H1 (cell line): ENCODE measurements around the gene CDK5RAP3. TPM values are rescaled to one million over a fixed set of nuclear protein-coding genes. Genes with fewer than 3 reads are reported as not detected.
A peak's percentile ranks its signal among the peaks of the same experiment; 100 is the strongest.

ENCODE experiments used
- CBX8 ChIP-seq: fragments of 300-800, 300-1000 bp; sonication (generic); IDR thresholded peaks from 2 replicates; pipeline ENCODE4 v1.7.1; 2016; ENCODE audit warnings: low read depth, low read length, borderline replicate concordance
- CEBPB ChIP-seq: IDR thresholded peaks from 2 replicates; pipeline ENCODE4 v1.6.1; 2012; ENCODE audit warnings: low read depth, low read length
- CHD1 ChIP-seq: IDR thresholded peaks from 2 replicates; pipeline ENCODE4 v1.6.1; 2012; ENCODE audit warnings: low read depth, low read length, improper control_type of control experiment
- GTF2F1 ChIP-seq: IDR thresholded peaks from 2 replicates; pipeline ENCODE4 v1.6.1; 2012; ENCODE audit warnings: low read depth, low read length, improper control_type of control experiment, borderline replicate concordance
- HDAC2 ChIP-seq, 2 experiments: fragments of 300-600 bp in 1 of 2; sonication (generic) in 1 of 2; IDR thresholded peaks; 2 replicates each; pipeline ENCODE4 v1.6.1; 2011 to 2012; ENCODE audit warnings: low read depth in 2 of 2, low read length in 2 of 2, mild to moderate bottlenecking in 2 of 2, moderate library complexity in 2 of 2, borderline replicate concordance in 1 of 2, inconsistent platforms in 1 of 2
- HDAC6 ChIP-seq: IDR thresholded peaks from one replicate; pipeline ENCODE4 v1.7.1; 2012; ENCODE audit warnings: low read depth, mild to moderate bottlenecking, inconsistent platforms, low read length, moderate library complexity
- JUND ChIP-seq: IDR thresholded peaks from 2 replicates; pipeline ENCODE4 v1.6.1; 2011; ENCODE audit warnings: mild to moderate bottlenecking, improper control_type of control experiment, low read length
- KDM1A ChIP-seq: fragments of 200-600, 300-600 bp; sonication (generic); IDR thresholded peaks from 2 replicates; pipeline ENCODE4 v1.7.1; 2016; ENCODE audit warnings: mild to moderate bottlenecking, low read length, borderline replicate concordance
- KDM4A ChIP-seq: IDR thresholded peaks from one replicate; pipeline ENCODE4 v1.7.1; 2012; ENCODE audit warnings: low read depth, mild to moderate bottlenecking, moderate library complexity, low read length, inconsistent platforms; ENCODE audit not compliant: severe bottlenecking
- KDM5A ChIP-seq: fragments of 200-600 bp; IDR thresholded peaks from 2 replicates; pipeline ENCODE4 v1.7.1; 2012; ENCODE audit warnings: mild to moderate bottlenecking, low read length, inconsistent platforms, mixed read lengths
- NANOG ChIP-seq: IDR thresholded peaks from 2 replicates; pipeline ENCODE4 v1.6.1; 2011; ENCODE audit warnings: low read length, low read depth, mild to moderate bottlenecking, inconsistent platforms; ENCODE audit not compliant: insufficient read depth, poor library complexity, severe bottlenecking
- NRF1 ChIP-seq: IDR thresholded peaks from 2 replicates; pipeline ENCODE4 v1.6.1; 2011; ENCODE audit warnings: mild to moderate bottlenecking, low read depth, low read length, improper control_type of control experiment
- POLR2A ChIP-seq, 2 experiments: IDR thresholded peaks; 1 replicate in 1 of 2; 2 replicates in 1 of 2; pipeline ENCODE4 v1.6.1; 2011; ENCODE audit warnings: low read depth in 2 of 2, low read length in 2 of 2, mild to moderate bottlenecking in 2 of 2; ENCODE audit errors: control extremely low read depth in 1 of 2
- RAD21 ChIP-seq, 2 experiments: IDR thresholded peaks in 1 of 2; conservative IDR thresholded peaks in 1 of 2; 2 replicates each; pipeline ENCODE4 v1.6.1; 2011; ENCODE audit warnings: low read depth in 2 of 2, low read length in 2 of 2, improper control_type of control experiment in 1 of 2, inconsistent platforms in 1 of 2, mild to moderate bottlenecking in 1 of 2, moderate library complexity in 1 of 2
- RBBP5 ChIP-seq: IDR thresholded peaks from 2 replicates; pipeline ENCODE4 v1.7.1; 2012; ENCODE audit warnings: low read depth, mild to moderate bottlenecking, inconsistent platforms, low read length, moderate library complexity, borderline replicate concordance
- SIN3A ChIP-seq, 2 experiments: IDR thresholded peaks in 1 of 2; conservative IDR thresholded peaks in 1 of 2; 2 replicates each; pipeline ENCODE4 v1.6.1; 2011 to 2012; ENCODE audit warnings: low read length in 2 of 2, improper control_type of control experiment in 1 of 2, low read depth in 1 of 2, mild to moderate bottlenecking in 1 of 2
- SIRT6 ChIP-seq: IDR thresholded peaks from one replicate; pipeline ENCODE4 v1.7.1; 2012; ENCODE audit warnings: low read length, inconsistent platforms
- SUZ12 ChIP-seq: fragments of 200-600 bp; sonication (generic); IDR thresholded peaks from 2 replicates; pipeline ENCODE4 v1.6.1; 2012; ENCODE audit warnings: mild to moderate bottlenecking, inconsistent platforms, low read length, moderate library complexity, mixed read lengths
- TAF7 ChIP-seq: optimal IDR thresholded peaks from 2 replicates; pipeline ENCODE3; 2011; ENCODE audit warnings: low read depth, mild to moderate bottlenecking, inconsistent platforms, low read length, moderate library complexity, borderline replicate concordance
- TEAD4 ChIP-seq: IDR thresholded peaks from 2 replicates; pipeline ENCODE4 v1.6.1; 2012; ENCODE audit warnings: low read depth, low read length, inconsistent platforms, mixed read lengths
- polyA plus RNA-seq, 7 experiments: library from polyadenylated mRNA; depleted of rRNA in 3 of 7; stranded (reverse) in 5 of 7; unstranded in 2 of 7; fragments of >200 nt in 5 of 7; fragments of 200-250 nt in 2 of 7; gene quantifications; 1 replicate in 5 of 7; 2 replicates in 1 of 7; 4 replicates in 1 of 7; pipeline versions ENCODE4 v1.2.1 to v1.2.3, GENCODE V29; 2011 to 2013; ENCODE audit warnings: missing spikeins in 2 of 7, mixed read lengths in 2 of 7
- total RNA-seq: library from RNA; stranded (reverse); fragmentation: NEBNext Ultra II Directional; extraction: Animal tissue kit (Norgen Biotek cat#: 25700); gene quantifications from 2 replicates; pipeline ENCODE4 v1.2.1, GENCODE V29; 2021
- TF ChIP-seq, protein P1 (sequence below): IDR thresholded peaks from 2 replicates; pipeline ENCODE4 v1.6.1; 2012; ENCODE audit warnings: inconsistent platforms
- TF ChIP-seq, protein P2 (sequence below): IDR thresholded peaks from 2 replicates; pipeline ENCODE4 v1.6.1; 2011; ENCODE audit warnings: low read length, improper control_type of control experiment

Gene CDK5RAP3
- total and polyA plus RNA-seq, 2 of the 8 experiments (the other 6 are each of a cell fraction or from before 2014, with no cell fraction given): 88.2 to 93.2 TPM

DNA sequence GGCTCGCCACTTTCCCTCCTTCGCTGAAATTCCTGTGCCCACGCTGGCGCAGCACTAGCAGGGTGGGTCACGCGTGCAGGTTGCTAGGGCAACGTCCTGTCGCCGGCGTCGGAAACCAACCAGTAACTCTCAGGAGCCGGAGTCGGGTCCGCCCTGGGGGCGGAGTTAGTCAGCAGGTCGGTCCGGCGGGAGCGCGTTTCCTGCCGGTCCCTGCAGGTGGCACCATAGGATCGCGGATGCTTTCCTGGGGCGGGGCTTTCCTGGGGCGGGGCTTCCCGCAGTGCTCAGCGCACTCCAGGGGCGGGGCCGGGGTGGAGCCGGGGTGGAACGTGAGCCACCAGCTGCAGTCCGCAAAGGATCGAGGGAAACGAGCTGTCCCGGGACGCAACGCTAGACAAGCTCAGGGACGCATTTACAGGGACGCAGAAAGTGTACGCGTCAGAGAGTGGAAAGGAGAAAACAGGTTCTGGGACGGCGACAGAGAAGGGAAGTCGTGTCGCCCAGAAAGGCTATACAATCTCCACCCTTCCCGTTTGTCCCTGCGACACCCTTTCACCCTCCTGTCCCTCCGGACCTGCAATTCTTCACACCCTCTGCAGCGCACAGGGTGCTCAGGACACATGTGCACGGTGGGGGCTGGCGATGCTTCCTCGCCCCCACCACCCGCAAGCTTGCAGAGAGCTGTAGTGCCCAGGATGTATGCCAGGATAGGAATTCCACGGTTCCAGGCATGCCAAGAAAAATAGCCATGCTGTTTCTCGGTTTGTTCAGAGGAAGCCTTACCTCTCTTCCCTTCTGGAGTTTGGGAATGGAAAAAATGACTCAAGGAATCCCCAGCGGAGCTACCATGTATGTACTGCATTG lies 54.4 kb downstream of the CDK5RAP3 start (continued):
- TF ChIP-seq GTF2F1: no peak
- TF ChIP-seq TAF7: no peak
- TF ChIP-seq KDM1A: no peak
- no peak; the same call in 1 of the 2 replicates for TF ChIP-seq JUND
- TF ChIP-seq RBBP5: no peak
- no peak for TF ChIP-seq SUZ12
- no peak for TF ChIP-seq CBX8
- TF ChIP-seq POLR2A (IDR thresholded peaks at IDR 0.05; ENCODE audit: control extremely low read depth in 1 of 2, low read depth in 2 of 2, low read length in 2 of 2): no peak
- TF ChIP-seq, protein P1, sequence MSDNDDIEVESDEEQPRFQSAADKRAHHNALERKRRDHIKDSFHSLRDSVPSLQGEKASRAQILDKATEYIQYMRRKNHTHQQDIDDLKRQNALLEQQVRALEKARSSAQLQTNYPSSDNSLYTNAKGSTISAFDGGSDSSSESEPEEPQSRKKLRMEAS: peak; percentile 73
- no peak for TF ChIP-seq CEBPB
- peak; percentile 96 for TF ChIP-seq RAD21 (IDR thresholded peaks at IDR 0.05 in 1 of 2, conservative IDR thresholded peaks at IDR 0.05 in 1 of 2; ENCODE audit: low read depth in 2 of 2, low read length in 2 of 2)
- peak in 1 of 2 experiments; percentile 93; a peak in 2 of 4 replicates for TF ChIP-seq SIN3A (conservative IDR thresholded peaks at IDR 0.05 in 1 of 2, IDR thresholded peaks at IDR 0.05 in 1 of 2; ENCODE audit: low read depth in 1 of 2, low read length in 2 of 2)
- 0 out of 2 replicates have a peak, but pooled peaks have one; percentile 11 for TF ChIP-seq TEAD4
- no peak for TF ChIP-seq HDAC2 (IDR thresholded peaks at IDR 0.05; ENCODE audit: borderline replicate concordance in 1 of 2, low read depth in 2 of 2, low read length in 2 of 2)
- TF ChIP-seq, protein P2, sequence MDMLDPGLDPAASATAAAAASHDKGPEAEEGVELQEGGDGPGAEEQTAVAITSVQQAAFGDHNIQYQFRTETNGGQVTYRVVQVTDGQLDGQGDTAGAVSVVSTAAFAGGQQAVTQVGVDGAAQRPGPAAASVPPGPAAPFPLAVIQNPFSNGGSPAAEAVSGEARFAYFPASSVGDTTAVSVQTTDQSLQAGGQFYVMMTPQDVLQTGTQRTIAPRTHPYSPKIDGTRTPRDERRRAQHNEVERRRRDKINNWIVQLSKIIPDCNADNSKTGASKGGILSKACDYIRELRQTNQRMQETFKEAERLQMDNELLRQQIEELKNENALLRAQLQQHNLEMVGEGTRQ: peak; percentile 45; the same call in 1 of the 2 replicates
- no peak for TF ChIP-seq NRF1
- no peak for TF ChIP-seq CHD1
- no peak for TF ChIP-seq KDM5A
- peak; percentile 42 for TF ChIP-seq KDM4A
- TF ChIP-seq HDAC6: no peak
- TF ChIP-seq NANOG: no peak
- no peak for TF ChIP-seq SIRT6
